Inflammatory macrophage (primary cell): ENCODE data around the gene MYO15B.
A peak's percentile ranks its signal among the peaks of the same experiment; 100 is the strongest.

Experiments used
- DNase-seq, 2 donors: peaks; one replicate each; pipeline ENCODE4 v3.0.0-alpha.2; 2020 to 2022

MYO15B gene

GRCh38 chr17:75666959-75667790 lies 79.6 kb downstream of the MYO15B start, which contains the start of the genes RECQL5 and SAP30BP:
TSS of gene RECQL5 (minus strand) at chr17:75667154. CDS start at chr17:75666557, 597 bp downstream.
TSS of gene SAP30BP (plus strand) at chr17:75667338. CDS start at chr17:75667373, 35 bp downstream.
- DNase-seq: peak; percentile 99

GRCh38 chr17:75667825-75668224 lies 80.2 kb downstream of the MYO15B start:
- DNase-seq: no peak

- DNase-seq: no peak
These were observed 80.9 kb downstream of the MYO15B start for GRCh38 chr17:75668489-75668888.

- DNase-seq: no peak
These were observed 83.3 kb downstream of the MYO15B start for GRCh38 chr17:75670868-75671267.

GRCh38 chr17:75672011-75672410 lies 84.4 kb downstream of the MYO15B start:
- DNase-seq: no peak

GRCh38 chr17:75673487-75673886 lies 85.9 kb downstream of the MYO15B start:
- no peak for DNase-seq
